HCT116 (cell line): Measurements from ENCODE around the gene RPL36A. TPM values are rescaled to one million over a fixed set of nuclear protein-coding genes. Genes with fewer than 3 reads are reported as not detected.

Experiments used
- ATAC-seq: fragments of 200-7000 bp; cut with Tn5 transposase; 2 replicates; pipeline ENCODE4 v1.9.1; 2020; ENCODE audit warnings: mild to moderate bottlenecking, moderate library complexity
- BruUV-seq: library from RNA; stranded (reverse); fragments of 400-500 nt; replicated peaks from 2 replicates; lab custom pipeline; 2021; lab: Mats Ljungman, UMichigan
- CTCF ChIA-PET: fragments of 300-600 bp; sonication (Branson Sonifier 250); formaldehyde crosslinking; loops from one replicate; lab custom pipeline; 2021; ENCODE audit warnings: antibody characterized with exemption; lab: Charles Lee
- POLR2A ChIA-PET: fragments of 300-600, 350-600 bp; sonication (Branson Sonifier 250); formaldehyde crosslinking; loops from one replicate; lab custom pipeline; 2021; ENCODE audit warnings: antibody characterized with exemption; lab: Charles Lee
- RAD21 ChIA-PET, 2 experiments: fragments of 300-600 bp; sonication (Branson Sonifier 250); formaldehyde crosslinking; loops; one replicate each; lab custom pipeline; 2023; ENCODE audit warnings: low total read pairs in 2 of 2; ENCODE audit not compliant: uncharacterized antibody in 2 of 2, unreplicated experiment in 2 of 2, low non-redundant PET in 1 of 2; lab: Charles Lee
- DNase-seq: peaks from one replicate; pipeline ENCODE4 v3.0.0-alpha.2; 2010; ENCODE audit warnings: low read depth, low spot score
- H2AFZ ChIP-seq: fragments of 200-600 bp; shearing (Covaris generic), sonication (generic); 2 replicates; pipeline ENCODE4 v1.6.1; 2017; ENCODE audit warnings: low read depth, mixed run types, mixed read lengths, antibody characterized with exemption, low read length; ENCODE audit not compliant: poor library complexity, severe bottlenecking
- H3K27ac ChIP-seq: 2 replicates; pipeline ENCODE4 v1.5.1; 2012; ENCODE audit warnings: low read depth, low read length
- H3K27me3 ChIP-seq: fragments of 200-600 bp; sonication (generic); 2 replicates; pipeline ENCODE4 v1.6.1; 2016; ENCODE audit warnings: mixed run types, low read length, mixed read lengths; ENCODE audit not compliant: insufficient read depth
- H3K36me3 ChIP-seq, 2 experiments: fragments of 200-500 bp in 1 of 2; fragments of 200-600 bp in 1 of 2; sonication (Bioruptor generic) in 1 of 2; sonication (generic) in 1 of 2; 2 replicates each; pipeline versions ENCODE4 v1.5.1 to v1.6.1; 2014 to 2016; ENCODE audit warnings: low read length in 2 of 2, inconsistent platforms in 1 of 2, mixed read lengths in 1 of 2, mixed run types in 1 of 2; ENCODE audit not compliant: insufficient read depth in 2 of 2, control insufficient read depth in 1 of 2
- H3K4me1 ChIP-seq, 2 experiments: fragments of 200-600 bp in 1 of 2; sonication (generic) in 1 of 2; 2 replicates each; pipeline versions ENCODE4 v1.5.1 to v1.6.1; 2012 to 2017; ENCODE audit warnings: low read length in 2 of 2, inconsistent platforms in 1 of 2, mild to moderate bottlenecking in 1 of 2, mixed read lengths in 1 of 2, mixed run types in 1 of 2, moderate library complexity in 1 of 2; ENCODE audit not compliant: insufficient read depth in 2 of 2, control insufficient read depth in 1 of 2
- H3K4me2 ChIP-seq: fragments of 200-600 bp; sonication (generic); 2 replicates; pipeline ENCODE4 v1.6.1; 2017; ENCODE audit warnings: mixed run types, low read length, mixed read lengths
- H3K4me3 ChIP-seq, 2 experiments: fragments of 200-600 bp in 1 of 2; sonication (generic) in 1 of 2; replicated peaks in 1 of 2; 2 replicates each; pipeline ENCODE4 v1.5.1; 2011 to 2016; ENCODE audit warnings: low read length in 2 of 2, control low read depth in 1 of 2, low read depth in 1 of 2, mild to moderate bottlenecking in 1 of 2, mixed read lengths in 1 of 2, mixed run types in 1 of 2
- H3K79me2 ChIP-seq: fragments of 200-600 bp; sonication (generic); 2 replicates; pipeline ENCODE4 v1.6.1; 2017; ENCODE audit warnings: mild to moderate bottlenecking, mixed run types, low read length, moderate library complexity, mixed read lengths; ENCODE audit not compliant: insufficient read depth
- H3K9ac ChIP-seq: fragments of 200-600 bp; sonication (generic); 2 replicates; pipeline ENCODE4 v1.6.1; 2016; ENCODE audit warnings: low read length, mixed read lengths
- H3K9me2 ChIP-seq: fragments of 200-600 bp; sonication (generic), shearing (Covaris generic); 2 replicates; pipeline ENCODE4 v1.6.1; 2017; ENCODE audit warnings: mixed run types, mild to moderate bottlenecking, moderate library complexity; ENCODE audit not compliant: insufficient read depth
- H3K9me3 ChIP-seq, 2 experiments: fragments of 200-500 bp in 1 of 2; fragments of 200-600 bp in 1 of 2; sonication (Bioruptor generic) in 1 of 2; sonication (generic) in 1 of 2; 2 replicates each; pipeline ENCODE4 v1.6.1; 2014 to 2017; ENCODE audit warnings: low read length in 2 of 2, mixed read lengths in 2 of 2, inconsistent platforms in 1 of 2, low read depth in 1 of 2, mild to moderate bottlenecking in 1 of 2, mixed run types in 1 of 2, moderate library complexity in 1 of 2; ENCODE audit not compliant: control insufficient read depth in 1 of 2, insufficient read depth in 1 of 2
- H4K20me1 ChIP-seq: fragments of 200-600 bp; sonication (generic), shearing (Covaris generic); 2 replicates; pipeline ENCODE4 v1.6.1; 2017; ENCODE audit warnings: mixed run types, mild to moderate bottlenecking, moderate library complexity; ENCODE audit not compliant: insufficient read depth
- ATF3 ChIP-seq: IDR thresholded peaks from 2 replicates; pipeline ENCODE4 v1.6.1; 2012
- CBX3 ChIP-seq: IDR thresholded peaks from 2 replicates; pipeline ENCODE4 v1.6.1; 2012; ENCODE audit warnings: low read depth
- CEBPB ChIP-seq: IDR thresholded peaks from 2 replicates; pipeline ENCODE4 v1.6.1; 2012; ENCODE audit warnings: low read depth
- EGR1 ChIP-seq: IDR thresholded peaks from 2 replicates; pipeline ENCODE4 v1.6.1; 2012; ENCODE audit warnings: low read depth
- ELF1 ChIP-seq: IDR thresholded peaks from 2 replicates; pipeline ENCODE4 v1.6.1; 2012; ENCODE audit warnings: low read depth, borderline replicate concordance
- EZH2 ChIP-seq: fragments of 200-600 bp; sonication (generic); IDR thresholded peaks from 2 replicates; pipeline ENCODE4 v1.6.1; 2017; ENCODE audit warnings: antibody characterized with exemption, mixed run types
- EZH2phosphoT487 ChIP-seq: fragments of 200-600 bp; IDR thresholded peaks from 2 replicates; pipeline ENCODE4 v1.6.1; 2018; ENCODE audit warnings: antibody characterized with exemption, borderline replicate concordance
- FOSL1 ChIP-seq: IDR thresholded peaks from 2 replicates; pipeline ENCODE4 v1.6.1; 2012; ENCODE audit warnings: low read depth
- JUND ChIP-seq: IDR thresholded peaks from 2 replicates; pipeline ENCODE4 v1.6.1; 2012
- POLR2A ChIP-seq: IDR thresholded peaks from 2 replicates; pipeline ENCODE4 v1.7.0; 2011; ENCODE audit warnings: borderline replicate concordance; ENCODE audit not compliant: insufficient read depth, insufficient read length; ENCODE audit errors: extremely low read depth
- POLR2AphosphoS5 ChIP-seq: IDR thresholded peaks from 2 replicates; pipeline ENCODE4 v1.6.1; 2011; ENCODE audit warnings: mild to moderate bottlenecking, low read depth, low read length, moderate library complexity
- RAD21 ChIP-seq: IDR thresholded peaks from 2 replicates; pipeline ENCODE4 v1.6.1; 2012; ENCODE audit warnings: low read depth, mild to moderate bottlenecking
- REST ChIP-seq: IDR thresholded peaks from 2 replicates; pipeline ENCODE4 v1.6.1; 2012; ENCODE audit warnings: low read depth
- SIN3A ChIP-seq: IDR thresholded peaks from 2 replicates; pipeline ENCODE4 v1.6.1; 2012; ENCODE audit warnings: low read depth
- SRF ChIP-seq: IDR thresholded peaks from 2 replicates; pipeline ENCODE4 v1.6.1; 2012; ENCODE audit warnings: low read depth
- TCF7L2 ChIP-seq: IDR thresholded peaks from 2 replicates; pipeline ENCODE4 v1.7.0; 2011; ENCODE audit warnings: borderline replicate concordance, inconsistent platforms; ENCODE audit not compliant: insufficient read depth, insufficient read length; ENCODE audit errors: extremely low read depth
- YY1 ChIP-seq: IDR thresholded peaks from 2 replicates; pipeline ENCODE4 v1.6.1; 2011; ENCODE audit warnings: low read length, low read depth, moderate library complexity, mild to moderate bottlenecking; ENCODE audit not compliant: insufficient replicate concordance; ENCODE audit errors: extremely low read depth
- ZBTB33 ChIP-seq: IDR thresholded peaks from 2 replicates; pipeline ENCODE4 v1.6.1; 2011; ENCODE audit warnings: mild to moderate bottlenecking, low read length, moderate library complexity; ENCODE audit not compliant: insufficient replicate concordance; ENCODE audit errors: extremely low read depth
- ZFX ChIP-seq: fragments of 450-650 bp; IDR thresholded peaks from 2 replicates; pipeline ENCODE4 v1.6.1; 2017
- ZNF274 ChIP-seq: fragments of 200-500 bp; sonication (Bioruptor generic); IDR thresholded peaks from 2 replicates; pipeline ENCODE4 v1.6.1; 2014; ENCODE audit warnings: mild to moderate bottlenecking, low read depth, low read length, inconsistent platforms
- intact Hi-C: fragments of 100-400 bp; cut with micrococcal nuclease; formaldehyde crosslinking; loops from 2 replicates; pipeline ENCODE4 v1.10.0; 2022
- total RNA-seq: library from RNA; stranded (reverse); gene quantifications from one replicate; pipeline ENCODE4 v1.2.1, GENCODE V29; 2021; ENCODE audit not compliant: unreplicated experiment

RPL36A gene
- total RNA-seq, 1 experiment from 2014 or later = 360 TPM

- TF ChIP-seq CBX3 (no peak), TCF7L2 (no peak), EZH2 (no peak), EZH2phosphoT487 (no peak), ELF1 (no peak), RAD21 (no peak), ZBTB33 (no peak), REST (no peak), POLR2A (no peak), ZFX (no peak), POLR2AphosphoS5 (no peak), JUND (no peak), ZNF274 (no peak), SIN3A (no peak), EGR1 (no peak), YY1 (no peak), CEBPB (no peak), ATF3 (no peak), SRF (no peak), FOSL1 (no peak)
- Histone ChIP-seq H3K36me3 (no peaks in the 10 kb centered on the region), H3K9ac (no peak overlapping the region), H3K79me2 (no peaks in the 10 kb centered on the region), H3K4me1 (peaks cover 0 to under 1% of the 10 kb centered on the region in 2 experiments; a peak in 1 of 4 replicates), H2AFZ (no peak overlapping the region), H3K27me3 (no peaks in the 10 kb centered on the region), H3K4me2 (no peak overlapping the region), H4K20me1 (no peaks in the 10 kb centered on the region), H3K9me2 (no peaks in the 10 kb centered on the region), H3K9me3 (no peaks in the 10 kb centered on the region), H3K4me3 (no peak overlapping the region), H3K27ac (no peak overlapping the region)
- intact Hi-C loops = no loop called here
- ChIA-PET CTCF (no interaction called here), POLR2A (no interaction called here), RAD21 (no interaction called here)
- no peak for DNase-seq
- no peak for ATAC-seq
- no TSS peak for BruUV-seq
These were observed 5.7 kb upstream of the RPL36A start for GRCh38 chrX:101385026-101385684.
